Nephron (organoid): ENCODE results near the gene GTF2H1.
"Not testable (repeated sequence)": the region's sequence is repeated elsewhere in the genome, so short reads cannot be mapped to it uniquely, and the experiment has no call there.

Source experiments
- H3K27ac Mint-ChIP-seq, 3 experiments: 2 replicates each; pipeline ENCODE4 v1.8.0; 2020; ENCODE audit warnings: mixed read lengths in 3 of 3, mild to moderate bottlenecking in 2 of 3, moderate library complexity in 1 of 3
- H3K27me3 Mint-ChIP-seq: 2 replicates; pipeline ENCODE4 v1.8.0; 2021; ENCODE audit warnings: low read depth, mild to moderate bottlenecking, moderate library complexity, mixed read lengths
- H3K36me3 Mint-ChIP-seq: 2 replicates; pipeline ENCODE4 v1.8.0; 2020; ENCODE audit warnings: low read depth, mixed read lengths
- H3K4me1 Mint-ChIP-seq: 2 replicates; pipeline ENCODE4 v1.8.0; 2020; ENCODE audit warnings: mixed read lengths
- H3K4me3 Mint-ChIP-seq, 3 experiments: 2 replicates each; pipeline ENCODE4 v1.8.0; 2020; ENCODE audit warnings: mild to moderate bottlenecking in 3 of 3, mixed read lengths in 3 of 3, moderate library complexity in 2 of 3
- H3K9me3 Mint-ChIP-seq: 2 replicates; pipeline ENCODE4 v1.8.0; 2020; ENCODE audit warnings: mixed read lengths
- TF ChIP-seq, protein P1 (sequence below), 3 experiments: fragments of 200-600 bp; sonication (generic); IDR thresholded peaks; one replicate each; pipeline ENCODE4 v1.5.0; 2021; ENCODE audit warnings: antibody characterized with exemption in 3 of 3; ENCODE audit not compliant: unreplicated experiment in 3 of 3

GTF2H1 gene

GRCh38 chr11:18320617-18321016 lies 1.8 kb upstream of the GTF2H1 start:
- no peaks in the 10 kb centered on the region for H3K27me3 Mint-ChIP-seq
- H3K9me3 Mint-ChIP-seq = no peaks in the 10 kb centered on the region
- TF ChIP-seq, protein P1, sequence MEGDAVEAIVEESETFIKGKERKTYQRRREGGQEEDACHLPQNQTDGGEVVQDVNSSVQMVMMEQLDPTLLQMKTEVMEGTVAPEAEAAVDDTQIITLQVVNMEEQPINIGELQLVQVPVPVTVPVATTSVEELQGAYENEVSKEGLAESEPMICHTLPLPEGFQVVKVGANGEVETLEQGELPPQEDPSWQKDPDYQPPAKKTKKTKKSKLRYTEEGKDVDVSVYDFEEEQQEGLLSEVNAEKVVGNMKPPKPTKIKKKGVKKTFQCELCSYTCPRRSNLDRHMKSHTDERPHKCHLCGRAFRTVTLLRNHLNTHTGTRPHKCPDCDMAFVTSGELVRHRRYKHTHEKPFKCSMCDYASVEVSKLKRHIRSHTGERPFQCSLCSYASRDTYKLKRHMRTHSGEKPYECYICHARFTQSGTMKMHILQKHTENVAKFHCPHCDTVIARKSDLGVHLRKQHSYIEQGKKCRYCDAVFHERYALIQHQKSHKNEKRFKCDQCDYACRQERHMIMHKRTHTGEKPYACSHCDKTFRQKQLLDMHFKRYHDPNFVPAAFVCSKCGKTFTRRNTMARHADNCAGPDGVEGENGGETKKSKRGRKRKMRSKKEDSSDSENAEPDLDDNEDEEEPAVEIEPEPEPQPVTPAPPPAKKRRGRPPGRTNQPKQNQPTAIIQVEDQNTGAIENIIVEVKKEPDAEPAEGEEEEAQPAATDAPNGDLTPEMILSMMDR (IDR thresholded peaks at IDR 0.05; ENCODE audit: unreplicated experiment in 3 of 3) = no peak
- peaks cover 63% of the 10 kb centered on the region for H3K4me1 Mint-ChIP-seq
- H3K36me3 Mint-ChIP-seq = peaks cover 15% of the 10 kb centered on the region
- H3K4me3 Mint-ChIP-seq = peak overlapping the region; percentile 60 to 78 (median 64)
- H3K27ac Mint-ChIP-seq = no peak overlapping the region

DNA sequence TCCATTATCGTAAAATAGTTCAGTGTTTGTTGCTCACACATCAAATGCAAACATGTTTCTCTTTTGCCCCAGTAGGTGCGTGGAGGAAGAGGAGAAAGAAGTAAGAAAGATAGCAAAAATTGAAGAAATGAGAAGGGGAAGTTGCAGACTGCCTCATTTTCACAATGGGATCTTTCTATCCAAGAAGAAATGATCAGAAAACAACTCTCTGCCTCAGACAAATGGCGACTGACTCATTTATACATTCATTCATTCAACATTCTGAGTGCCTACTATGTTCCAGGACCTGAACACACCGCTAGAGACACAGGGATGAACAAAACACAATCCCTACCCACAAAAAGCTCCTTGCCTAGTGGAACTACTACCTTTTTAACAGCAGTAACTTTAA lies 794 bp upstream of the GTF2H1 start:
- peaks cover 63% of the 10 kb centered on the region for H3K4me1 Mint-ChIP-seq
- TF ChIP-seq, protein P1 (IDR thresholded peaks at IDR 0.05; ENCODE audit: unreplicated experiment in 3 of 3) = no peak
- H3K4me3 Mint-ChIP-seq = peak overlapping the region; percentile 97 to 99 (median 98)
- no peaks in the 10 kb centered on the region for H3K9me3 Mint-ChIP-seq
- peaks cover 17% of the 10 kb centered on the region for H3K36me3 Mint-ChIP-seq
- peak overlapping the region; percentile 100 for H3K27ac Mint-ChIP-seq
- H3K27me3 Mint-ChIP-seq = no peaks in the 10 kb centered on the region

DNA sequence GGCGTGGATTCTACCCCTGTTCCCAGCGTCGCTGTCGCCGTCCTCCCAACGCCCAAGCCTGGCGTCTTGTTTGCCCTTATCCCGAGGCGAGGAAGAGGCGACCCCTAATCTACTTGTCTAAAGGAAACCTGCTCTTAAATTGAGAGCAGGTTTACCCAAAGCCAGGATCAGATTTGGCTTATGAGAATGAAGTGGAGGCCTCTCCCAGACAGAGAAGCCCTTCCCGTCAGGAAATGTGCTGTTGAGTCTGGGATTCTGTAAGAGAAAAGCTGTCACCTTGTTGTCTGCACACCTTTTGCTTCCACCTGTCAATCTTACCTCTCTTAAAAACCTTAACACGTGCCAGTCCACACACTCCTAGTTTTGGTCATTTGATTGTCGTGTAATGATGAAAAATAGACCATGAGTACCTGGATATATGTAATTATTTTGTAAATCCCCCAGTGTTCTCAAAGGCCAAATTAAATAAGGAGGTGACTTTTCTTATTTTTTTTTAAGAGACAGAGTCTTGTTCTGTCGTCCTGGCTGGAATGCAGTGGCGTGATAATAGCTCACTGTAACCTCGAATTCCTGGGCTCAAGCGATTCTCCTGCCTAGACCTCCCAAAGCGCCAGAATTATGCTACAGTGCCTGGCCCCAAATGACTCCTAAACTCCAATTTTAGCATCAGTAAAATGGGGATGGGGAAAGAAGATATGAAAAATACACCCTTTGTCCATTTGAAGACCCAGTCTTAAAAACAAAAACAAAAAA lies 627 bp downstream of the GTF2H1 start:
- peaks cover 19% of the 10 kb centered on the region for H3K36me3 Mint-ChIP-seq
- H3K27ac Mint-ChIP-seq = peak overlapping the region; percentile 100
- H3K4me3 Mint-ChIP-seq = peak overlapping the region; percentile 97 to 99 (median 98)
- H3K27me3 Mint-ChIP-seq = no peaks in the 10 kb centered on the region
- TF ChIP-seq, protein P1 (IDR thresholded peaks at IDR 0.05; ENCODE audit: unreplicated experiment in 3 of 3) = no peak
- H3K4me1 Mint-ChIP-seq = peaks cover 63% of the 10 kb centered on the region
- H3K9me3 Mint-ChIP-seq = no peaks in the 10 kb centered on the region

DNA sequence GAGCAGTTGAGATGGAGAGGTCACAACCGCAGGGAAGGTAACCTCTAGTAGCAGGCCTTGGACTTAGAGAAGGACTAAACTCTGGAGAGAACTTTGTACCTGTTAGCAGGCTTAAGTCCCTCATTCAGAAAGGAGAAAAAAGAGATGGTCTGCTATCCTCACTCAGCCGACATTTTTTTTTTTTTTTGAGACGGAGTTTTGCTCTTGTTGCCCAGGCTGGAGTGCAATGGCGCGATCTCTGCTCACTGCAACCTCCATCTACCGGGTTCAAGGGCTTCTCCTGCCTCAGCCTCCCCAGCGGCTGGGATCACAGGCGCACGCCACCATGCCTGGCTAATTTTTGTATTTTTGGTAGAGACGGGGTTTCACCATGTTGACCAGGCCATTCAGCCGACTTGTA lies 1.5 kb downstream of the GTF2H1 start:
- H3K9me3 Mint-ChIP-seq, H3K27me3 Mint-ChIP-seq: not testable (repeated sequence)
- H3K36me3 Mint-ChIP-seq = peaks cover 19% of the 10 kb centered on the region
- peak overlapping the region in 2 of 3 experiments; percentile 26 to 100 for H3K27ac Mint-ChIP-seq
- H3K4me3 Mint-ChIP-seq = peak overlapping the region; percentile 97 to 99 (median 98)
- peaks cover 58% of the 10 kb centered on the region for H3K4me1 Mint-ChIP-seq

DNA sequence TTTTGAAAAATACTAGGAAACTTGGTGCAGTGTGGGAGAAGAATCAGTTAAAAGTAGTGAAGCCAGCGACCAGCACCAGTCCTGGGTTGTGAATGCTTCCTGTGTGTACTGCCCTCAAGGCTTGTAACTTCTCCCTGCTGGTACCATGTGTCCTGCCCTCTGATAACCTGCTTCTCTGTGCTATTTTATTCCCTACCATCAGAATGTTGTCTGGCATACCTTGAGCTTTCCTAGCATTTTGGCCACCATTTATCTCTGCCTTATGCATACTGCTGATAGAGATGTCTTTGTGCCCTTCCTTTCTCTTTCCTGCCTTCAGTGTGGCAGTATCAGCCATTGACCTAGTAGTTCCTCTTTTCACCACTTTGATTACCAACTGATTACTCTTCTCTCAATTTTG lies 2.0 kb downstream of the GTF2H1 start:
- TF ChIP-seq, protein P1 (IDR thresholded peaks at IDR 0.05; ENCODE audit: unreplicated experiment in 3 of 3) = no peak
- peak overlapping the region; percentile 3 to 78 (median 26) for H3K27ac Mint-ChIP-seq
- peaks cover 22% of the 10 kb centered on the region for H3K36me3 Mint-ChIP-seq

GRCh38 chr11:18329196-18329870 lies 7.0 kb downstream of the GTF2H1 start:
- H3K36me3 Mint-ChIP-seq = peaks cover 49% of the 10 kb centered on the region
- TF ChIP-seq, protein P1 (IDR thresholded peaks at IDR 0.05; ENCODE audit: unreplicated experiment in 3 of 3) = no peak
- no peaks in the 10 kb centered on the region for H3K27me3 Mint-ChIP-seq
- no peak overlapping the region for H3K4me3 Mint-ChIP-seq
- H3K9me3 Mint-ChIP-seq = no peaks in the 10 kb centered on the region
- H3K4me1 Mint-ChIP-seq = peaks cover 13% of the 10 kb centered on the region
- no peak overlapping the region for H3K27ac Mint-ChIP-seq

More for the DNA sequence above, 2.0 kb downstream of the GTF2H1 start:
- peak overlapping the region; percentile 97 to 99 (median 98) for H3K4me3 Mint-ChIP-seq
- H3K27me3 Mint-ChIP-seq = no peaks in the 10 kb centered on the region
- H3K9me3 Mint-ChIP-seq = no peaks in the 10 kb centered on the region
- peaks cover 53% of the 10 kb centered on the region for H3K4me1 Mint-ChIP-seq
